Activated CD4-positive, alpha-beta T cell treated with anti-CD3 and anti-CD28 coated beads, Interleukin-2, Interleukin-4, amounts not matched to agents 100 ng/mL and 50 ng/mL, durations not matched to agents 16 hours and 8 hours (primary cell): ENCODE measurements around the gene SVIL.

Experiments
- DNase-seq: peaks from one replicate; pipeline ENCODE4 v3.0.0-alpha.2; 2020; ENCODE audit warnings: low spot score

SVIL gene

GRCh38 chr10:29634764-29635625 lies at the start of gene SVIL:
SVIL (minus strand) TSS chr10:29634971; CDS start chr10:29555058, 79,913 bp downstream.
- DNase-seq: no peak

GRCh38 chr10:29681676-29682448 lies 47.1 kb upstream of the SVIL start:
- DNase-seq: peak; percentile 53

GRCh38 chr10:29680091-29680490 lies 45.3 kb upstream of the SVIL start:
- no peak for DNase-seq

- DNase-seq: no peak
Measured at GRCh38 chr10:29676732-29677131, 42.0 kb upstream of the SVIL start.

- DNase-seq: no peak
Measured at GRCh38 chr10:29675984-29676383, 41.2 kb upstream of the SVIL start.

- no peak for DNase-seq
Measured at GRCh38 chr10:29671968-29672367, 37.2 kb upstream of the SVIL start.

- DNase-seq: no peak
Measured at GRCh38 chr10:29671228-29671780, 36.5 kb upstream of the SVIL start.

GRCh38 chr10:29670761-29671160 lies 36.0 kb upstream of the SVIL start:
- no peak for DNase-seq

GRCh38 chr10:29669149-29669548 lies 34.4 kb upstream of the SVIL start:
- DNase-seq: no peak

GRCh38 chr10:29668628-29669027 lies 33.9 kb upstream of the SVIL start:
- DNase-seq: no peak

GRCh38 chr10:29667191-29667590 lies 32.4 kb upstream of the SVIL start:
- DNase-seq: no peak

- no peak for DNase-seq
Measured at GRCh38 chr10:29666201-29666600, 31.4 kb upstream of the SVIL start.

- no peak for DNase-seq
Measured at GRCh38 chr10:29663718-29664117, 28.9 kb upstream of the SVIL start.

- peak; percentile 90 for DNase-seq
Measured at GRCh38 chr10:29658984-29659965, 24.5 kb upstream of the SVIL start.

- DNase-seq: no peak
Measured at GRCh38 chr10:29657719-29658274, 23.0 kb upstream of the SVIL start.

GRCh38 chr10:29656451-29656992 lies 21.8 kb upstream of the SVIL start:
- no peak for DNase-seq

GRCh38 chr10:29652192-29652591 lies 17.4 kb upstream of the SVIL start:
- no peak for DNase-seq

- no peak for DNase-seq
Measured at GRCh38 chr10:29651767-29652166, 17.0 kb upstream of the SVIL start.

- DNase-seq: no peak
Measured at GRCh38 chr10:29650552-29650944, 15.8 kb upstream of the SVIL start.

- no peak for DNase-seq
Measured at GRCh38 chr10:29649561-29650551, 15.1 kb upstream of the SVIL start.
